Muscle layer of colon (tissue), 2 donors: ENCODE measurements around the gene CYSTM1.

Source experiments
- H3K27ac ChIP-seq: one replicate; pipeline ENCODE4 v1.7.0; 2013; ENCODE audit warnings: low read depth, mild to moderate bottlenecking, low read length, moderate library complexity
- H3K27me3 ChIP-seq, 2 donors: one replicate each; pipeline ENCODE4 v1.7.0; 2013; ENCODE audit warnings: low read length in 2 of 2, mild to moderate bottlenecking in 2 of 2; ENCODE audit not compliant: insufficient read depth in 2 of 2, control insufficient read depth in 1 of 2
- H3K36me3 ChIP-seq: one replicate; pipeline ENCODE4 v1.7.0; 2013; ENCODE audit warnings: mild to moderate bottlenecking, low read length; ENCODE audit not compliant: insufficient read depth
- H3K4me1 ChIP-seq: one replicate; pipeline ENCODE4 v1.7.0; 2013; ENCODE audit warnings: mild to moderate bottlenecking, low read length; ENCODE audit not compliant: insufficient read depth
- H3K4me3 ChIP-seq, 2 donors: one replicate each; pipeline ENCODE4 v1.7.0; 2013; ENCODE audit warnings: low read length in 2 of 2, low read depth in 1 of 2, mild to moderate bottlenecking in 1 of 2, moderate library complexity in 1 of 2
- H3K9ac ChIP-seq: one replicate; pipeline ENCODE4 v1.7.0; 2013; ENCODE audit warnings: low read length
- H3K9me3 ChIP-seq: one replicate; pipeline ENCODE4 v1.7.0; 2013; ENCODE audit warnings: mild to moderate bottlenecking, low read length
- donor health status: abdominal sarcoma.
- donor health status: Adenocarcinoma of cecum.

Gene CYSTM1

GRCh38 chr5:140181002-140181483, 6.1 kb downstream of the CYSTM1 start:
- H3K27ac ChIP-seq, result no peak overlapping the region
- H3K9ac ChIP-seq, result no peak overlapping the region

GRCh38 chr5:140181525-140181924, 6.5 kb downstream of the CYSTM1 start:
- H3K27me3 ChIP-seq, result no peaks in the 10 kb centered on the region
- H3K9ac ChIP-seq, result no peak overlapping the region

More at GRCh38 chr5:140181002-140181483, 6.1 kb downstream of the CYSTM1 start:
- no peaks in the 10 kb centered on the region for H3K36me3 ChIP-seq
- H3K4me1 ChIP-seq, result peaks cover 50% of the 10 kb centered on the region
- H3K9me3 ChIP-seq, result no peaks in the 10 kb centered on the region
- H3K4me3 ChIP-seq, result no peak overlapping the region
- no peaks in the 10 kb centered on the region for H3K27me3 ChIP-seq

GRCh38 chr5:140182075-140182711, 7.2 kb downstream of the CYSTM1 start:
- H3K27ac ChIP-seq, result no peak overlapping the region
- no peaks in the 10 kb centered on the region for H3K36me3 ChIP-seq
- no peak overlapping the region for H3K9ac ChIP-seq
- no peaks in the 10 kb centered on the region for H3K27me3 ChIP-seq
- H3K9me3 ChIP-seq, result no peaks in the 10 kb centered on the region
- H3K4me3 ChIP-seq, result no peak overlapping the region
- peaks cover 49% of the 10 kb centered on the region for H3K4me1 ChIP-seq

More at GRCh38 chr5:140181525-140181924, 6.5 kb downstream of the CYSTM1 start:
- Histone ChIP-seq H3K4me1 (peaks cover 50% of the 10 kb centered on the region), H3K4me3 (no peak overlapping the region), H3K36me3 (no peaks in the 10 kb centered on the region), H3K27ac (no peak overlapping the region), H3K9me3 (no peaks in the 10 kb centered on the region)

GRCh38 chr5:140182803-140183367, 7.9 kb downstream of the CYSTM1 start:
- H3K27ac ChIP-seq, result no peak overlapping the region
- H3K27me3 ChIP-seq, result no peaks in the 10 kb centered on the region
- peaks cover 42% of the 10 kb centered on the region for H3K4me1 ChIP-seq
- no peaks in the 10 kb centered on the region for H3K9me3 ChIP-seq
- no peaks in the 10 kb centered on the region for H3K36me3 ChIP-seq
- no peak overlapping the region for H3K4me3 ChIP-seq
- no peak overlapping the region for H3K9ac ChIP-seq

GRCh38 chr5:140185409-140185808, 10.4 kb downstream of the CYSTM1 start:
- H3K4me3 ChIP-seq, result no peak overlapping the region
- H3K36me3 ChIP-seq, result no peaks in the 10 kb centered on the region
- H3K27me3 ChIP-seq, result no peaks in the 10 kb centered on the region
- no peak overlapping the region for H3K27ac ChIP-seq
- peaks cover 33% of the 10 kb centered on the region for H3K4me1 ChIP-seq
- H3K9ac ChIP-seq, result no peak overlapping the region
- H3K9me3 ChIP-seq, result no peaks in the 10 kb centered on the region

GRCh38 chr5:140186267-140186671, 11.3 kb downstream of the CYSTM1 start:
- H3K27ac ChIP-seq, result no peak overlapping the region
- H3K4me1 ChIP-seq, result peaks cover 37% of the 10 kb centered on the region

GRCh38 chr5:140189253-140189652, 14.3 kb downstream of the CYSTM1 start:
- no peak overlapping the region for H3K9ac ChIP-seq
- no peaks in the 10 kb centered on the region for H3K36me3 ChIP-seq
- no peak overlapping the region for H3K4me3 ChIP-seq
- H3K9me3 ChIP-seq, result no peaks in the 10 kb centered on the region
- H3K4me1 ChIP-seq, result peaks cover 17% of the 10 kb centered on the region
- H3K27ac ChIP-seq, result no peak overlapping the region
- H3K27me3 ChIP-seq, result no peaks in the 10 kb centered on the region

More at GRCh38 chr5:140186267-140186671, 11.3 kb downstream of the CYSTM1 start:
- no peaks in the 10 kb centered on the region for H3K9me3 ChIP-seq
- H3K27me3 ChIP-seq, result no peaks in the 10 kb centered on the region
- H3K9ac ChIP-seq, result no peak overlapping the region
- H3K36me3 ChIP-seq, result no peaks in the 10 kb centered on the region
- H3K4me3 ChIP-seq, result no peak overlapping the region

- Histone ChIP-seq H3K27me3 (no peaks in the 10 kb centered on the region), H3K27ac (no peak overlapping the region), H3K4me1 (peaks cover 17% of the 10 kb centered on the region), H3K9me3 (no peaks in the 10 kb centered on the region), H3K36me3 (peaks cover 6% of the 10 kb centered on the region), H3K4me3 (no peak overlapping the region), H3K9ac (no peak overlapping the region)
Measured at GRCh38 chr5:140189977-140190871, 15.2 kb downstream of the CYSTM1 start.

GRCh38 chr5:140190872-140191218, 15.9 kb downstream of the CYSTM1 start:
- Histone ChIP-seq H3K36me3 (peaks cover 6% of the 10 kb centered on the region), H3K4me1 (peaks cover 14% of the 10 kb centered on the region), H3K9ac (no peak overlapping the region), H3K27ac (no peak overlapping the region), H3K27me3 (no peaks in the 10 kb centered on the region), H3K9me3 (no peaks in the 10 kb centered on the region), H3K4me3 (no peak overlapping the region)

- H3K36me3 ChIP-seq, result peaks cover 6% of the 10 kb centered on the region
- H3K9me3 ChIP-seq, result no peaks in the 10 kb centered on the region
- H3K4me1 ChIP-seq, result peaks cover 13% of the 10 kb centered on the region
- H3K27ac ChIP-seq, result no peak overlapping the region
- H3K27me3 ChIP-seq, result no peaks in the 10 kb centered on the region
- H3K4me3 ChIP-seq, result no peak overlapping the region
- no peak overlapping the region for H3K9ac ChIP-seq
Measured at GRCh38 chr5:140192715-140193430, 17.9 kb downstream of the CYSTM1 start.

- no peak overlapping the region for H3K27ac ChIP-seq
- H3K9me3 ChIP-seq, result no peaks in the 10 kb centered on the region
- H3K4me3 ChIP-seq, result no peak overlapping the region
- peaks cover 12% of the 10 kb centered on the region for H3K4me1 ChIP-seq
- no peaks in the 10 kb centered on the region for H3K27me3 ChIP-seq
- peaks cover 6% of the 10 kb centered on the region for H3K36me3 ChIP-seq
- no peak overlapping the region for H3K9ac ChIP-seq
Measured at GRCh38 chr5:140194662-140195061, 19.7 kb downstream of the CYSTM1 start.
